GM21390 (cell line): ENCODE results near the gene ZDHHC11.
"Not testable (repeated sequence)": the region's sequence is repeated elsewhere in the genome, so short reads cannot be mapped to it uniquely, and the experiment has no call there.

Experiments used
- ATAC-seq: cut with Tn5 transposase; IDR thresholded peaks from one replicate; pipeline ENCODE4 v1.9.1; 2021; ENCODE audit not compliant: unreplicated experiment

Gene ZDHHC11

GRCh38 chr5:778967-779366 is 71.8 kb downstream of the ZDHHC11 start:
- ATAC-seq, result not testable (repeated sequence)

DNA sequence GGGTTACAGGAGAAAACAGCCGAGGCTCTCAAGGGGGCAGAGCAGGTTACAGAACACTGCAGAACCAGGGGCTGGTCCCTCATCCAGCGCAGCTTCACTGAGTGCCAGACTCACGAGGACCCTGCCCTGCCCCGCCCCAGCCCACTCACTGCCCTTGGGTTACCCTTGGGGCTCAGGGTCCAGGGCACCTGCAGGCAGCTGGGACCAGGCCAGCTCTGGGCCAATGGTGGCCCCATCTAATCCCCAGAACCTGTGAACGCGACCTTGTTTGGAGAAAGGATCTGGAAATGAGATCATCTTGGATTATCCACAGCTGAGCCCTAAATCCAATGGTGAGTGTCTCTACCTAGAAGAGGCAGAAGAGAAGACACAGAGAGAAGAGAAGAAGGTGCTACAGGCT is 72.4 kb downstream of the ZDHHC11 start:
- not testable (repeated sequence) for ATAC-seq

GRCh38 chr5:777756-778161 is 73.0 kb downstream of the ZDHHC11 start:
- no peak for ATAC-seq

DNA sequence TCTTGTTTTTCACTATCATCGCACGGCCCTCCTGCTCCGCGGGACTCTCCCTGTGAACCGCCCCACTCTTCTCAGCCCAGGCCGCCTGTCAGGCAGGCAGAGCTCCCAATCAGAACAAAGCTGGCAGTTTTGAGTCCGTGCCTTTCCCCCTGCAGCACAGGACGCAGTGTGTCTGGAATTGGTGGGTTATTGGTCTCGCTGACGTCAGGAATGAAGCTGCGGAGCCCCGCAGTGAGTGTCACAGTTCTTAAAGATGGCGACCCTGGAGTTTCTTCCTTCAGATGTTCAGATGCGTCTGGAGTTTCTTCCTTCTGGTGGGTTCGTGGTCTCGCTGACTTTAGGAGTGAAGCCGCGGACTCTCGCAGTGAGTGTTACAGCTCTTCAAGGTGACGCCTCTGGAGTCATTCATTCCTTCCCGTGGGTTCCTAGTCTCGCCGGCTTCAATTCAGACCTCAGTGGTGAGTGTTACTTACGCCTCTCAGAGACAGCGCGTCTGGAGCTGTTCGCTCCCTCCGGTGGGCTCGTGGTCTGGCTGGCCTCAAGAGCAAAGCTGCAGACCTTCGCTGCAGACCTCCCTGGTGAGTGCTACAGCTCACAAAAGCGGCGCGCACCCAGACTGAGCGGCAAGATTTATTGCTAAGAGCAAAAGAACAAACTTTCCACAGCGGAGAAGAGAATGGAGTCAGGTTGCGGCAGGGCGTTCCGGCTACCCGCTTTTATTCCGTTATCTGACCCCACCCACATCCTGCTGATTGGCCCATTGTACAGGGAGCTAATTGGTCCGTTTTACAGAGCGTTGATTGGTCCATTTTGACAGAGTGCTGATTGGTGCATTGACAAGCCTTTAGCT is 73.7 kb downstream of the ZDHHC11 start:
- no peak for ATAC-seq

- no peak for ATAC-seq
Measured at GRCh38 chr5:775961-776861, 74.6 kb downstream of the ZDHHC11 start.

DNA sequence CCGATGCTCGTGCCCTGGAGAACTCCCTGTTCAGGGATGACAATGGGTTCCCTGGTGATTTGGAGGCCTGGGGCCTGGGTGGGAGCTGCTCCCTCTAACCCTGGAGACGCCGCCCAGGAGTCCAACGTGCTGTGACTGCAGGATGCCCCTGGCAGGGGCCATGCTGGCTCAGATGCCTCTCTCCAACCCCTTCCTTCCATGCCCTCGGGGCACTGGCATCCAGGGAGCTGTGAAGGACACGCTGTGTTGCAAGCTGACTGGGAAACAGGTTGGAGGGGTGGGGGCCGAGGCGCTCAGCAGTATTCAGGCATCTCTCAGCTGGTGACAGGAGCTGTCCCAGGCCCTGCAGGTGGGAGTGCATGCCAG is 75.2 kb downstream of the ZDHHC11 start:
- ATAC-seq, result not testable (repeated sequence)

DNA sequence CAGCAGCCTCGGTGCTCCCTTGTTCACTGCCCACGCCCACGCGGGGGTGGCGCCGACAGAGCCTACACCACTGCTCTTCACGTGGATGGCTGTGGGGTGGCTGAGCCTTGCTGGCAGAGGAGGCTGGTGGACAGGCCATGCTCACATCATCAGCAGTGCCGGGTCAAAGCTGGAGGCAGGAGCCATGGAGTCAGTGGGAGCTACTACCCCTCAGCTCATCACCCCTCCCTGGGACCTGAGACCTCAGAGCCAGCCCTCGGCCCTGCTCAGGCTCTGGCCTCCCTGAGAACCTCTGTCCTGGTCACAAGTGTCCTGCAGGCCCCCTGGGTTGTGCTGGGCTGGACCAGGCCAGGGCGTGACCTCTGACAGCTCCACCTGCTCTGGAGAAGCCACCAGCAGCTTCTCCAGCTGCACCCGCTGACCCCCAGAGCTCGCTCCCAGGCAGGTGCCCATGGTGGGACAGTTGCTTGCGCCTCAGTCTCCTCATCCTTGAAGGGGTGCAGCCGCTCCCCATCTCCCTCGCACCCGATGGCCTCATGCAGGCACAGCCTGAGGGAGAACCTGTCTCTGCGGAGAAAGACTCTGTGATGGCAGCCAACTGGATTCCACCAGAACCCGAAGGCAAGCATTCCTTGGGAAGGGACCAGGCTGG is 75.8 kb downstream of the ZDHHC11 start:
- ATAC-seq, result not testable (repeated sequence)

- ATAC-seq, result not testable (repeated sequence)
Measured at GRCh38 chr5:774304-774703, 76.5 kb downstream of the ZDHHC11 start.

DNA sequence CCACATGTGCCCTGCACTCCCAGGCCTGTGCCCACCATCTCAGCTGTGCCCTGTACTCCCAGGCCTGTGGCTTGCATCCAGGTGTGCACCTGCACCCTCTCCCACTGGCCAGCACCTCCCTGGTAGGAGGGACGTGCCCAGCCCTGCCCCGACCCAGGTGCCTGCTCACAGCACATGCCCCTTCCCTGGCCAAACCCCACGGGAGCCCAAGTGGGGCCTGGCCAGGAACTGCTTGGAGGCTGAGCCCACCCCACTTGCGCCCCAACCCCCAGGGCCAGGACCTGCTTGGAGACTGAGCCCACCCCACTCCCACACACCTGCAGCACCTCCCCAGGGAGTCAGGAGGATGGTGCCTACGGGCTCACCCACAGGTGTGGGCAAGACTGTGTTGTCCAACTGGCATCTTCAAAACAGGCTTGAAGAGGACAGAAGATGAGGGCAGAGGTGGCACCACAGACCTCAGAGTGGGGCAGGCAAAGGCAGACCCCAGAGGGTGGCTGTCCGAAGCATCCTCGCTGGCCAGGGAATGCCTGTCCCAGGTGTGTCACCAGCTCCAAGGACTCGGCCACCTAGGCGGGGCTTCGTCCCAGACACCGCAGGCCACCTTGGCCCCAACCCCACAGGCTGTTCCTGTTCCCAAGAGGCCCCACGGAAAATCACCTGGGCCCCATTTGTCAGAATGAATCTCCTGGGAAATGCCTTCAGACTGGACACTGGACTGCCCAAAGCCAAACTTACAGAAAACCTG is 77.1 kb downstream of the ZDHHC11 start:
- no peak for ATAC-seq

DNA sequence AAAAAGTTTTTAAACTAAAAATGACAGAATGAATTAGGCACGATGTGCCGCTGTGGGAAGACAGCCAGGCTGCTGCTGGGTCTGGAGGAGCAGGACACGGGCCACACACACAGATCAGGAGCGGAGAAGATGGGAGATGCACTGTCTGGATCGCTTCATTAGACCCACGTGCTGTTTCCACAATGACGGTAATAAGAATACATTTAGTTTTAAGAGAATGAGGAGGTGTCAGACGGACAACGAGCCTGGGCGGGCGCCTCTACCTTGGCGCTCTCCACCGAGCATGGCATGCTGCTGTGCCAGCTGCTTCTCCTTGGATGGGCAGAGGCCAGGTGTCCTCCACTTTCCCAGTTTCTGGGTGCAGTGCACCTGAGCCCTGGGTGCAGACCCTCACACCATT is 77.9 kb downstream of the ZDHHC11 start:
- ATAC-seq, result not testable (repeated sequence)

DNA sequence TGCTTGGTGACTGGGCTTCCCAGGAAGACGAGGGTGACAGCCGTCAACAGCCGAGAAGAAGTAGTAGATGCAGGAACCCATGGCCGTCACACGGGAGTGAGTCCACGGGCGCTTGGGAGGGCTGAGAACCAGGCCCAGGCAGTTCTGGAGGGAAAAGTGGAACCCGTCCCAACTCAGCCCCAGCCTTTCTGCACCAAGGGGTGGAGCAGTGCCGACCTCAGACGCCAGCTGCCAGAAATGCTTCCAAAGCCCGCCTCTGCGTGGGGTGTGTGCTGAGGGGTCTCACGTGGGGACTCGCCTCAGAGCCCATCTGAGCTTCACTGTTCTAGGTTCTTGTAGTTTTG is 78.3 kb downstream of the ZDHHC11 start:
- ATAC-seq, result not testable (repeated sequence)

DNA sequence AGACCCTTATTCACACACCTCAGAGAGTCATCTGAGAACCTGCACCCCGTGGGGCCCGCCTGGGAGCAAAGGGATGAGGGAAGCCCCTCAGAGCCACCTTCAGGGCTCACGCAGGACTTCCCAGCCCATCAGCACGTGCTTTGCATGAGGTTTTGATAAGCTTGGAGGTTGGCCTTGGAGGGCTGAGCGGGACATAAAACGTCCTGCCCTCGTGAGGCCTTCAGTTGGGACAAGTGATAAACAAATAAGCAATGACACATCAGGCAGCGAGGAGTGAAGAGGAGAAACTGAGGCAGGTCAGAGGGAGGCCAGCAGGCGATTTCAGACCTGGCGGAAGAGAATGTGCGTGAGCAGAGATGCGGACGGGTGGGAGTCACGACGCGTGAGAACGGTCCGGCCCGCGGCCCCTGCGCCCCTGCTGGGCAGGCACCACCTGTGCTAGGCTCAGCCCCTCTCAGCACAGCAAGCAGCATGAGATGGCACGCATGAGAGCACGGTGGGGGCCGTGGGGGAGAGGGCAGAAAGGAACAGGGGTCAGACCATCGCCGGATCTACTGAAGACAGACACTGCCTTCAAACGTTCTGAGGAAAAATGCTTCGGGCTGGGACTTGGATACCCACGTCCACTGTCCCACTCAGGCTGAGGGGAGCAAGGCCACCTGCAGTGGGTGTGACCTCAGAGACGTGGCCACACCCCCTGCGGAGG is 78.8 kb downstream of the ZDHHC11 start:
- ATAC-seq, result not testable (repeated sequence)

DNA sequence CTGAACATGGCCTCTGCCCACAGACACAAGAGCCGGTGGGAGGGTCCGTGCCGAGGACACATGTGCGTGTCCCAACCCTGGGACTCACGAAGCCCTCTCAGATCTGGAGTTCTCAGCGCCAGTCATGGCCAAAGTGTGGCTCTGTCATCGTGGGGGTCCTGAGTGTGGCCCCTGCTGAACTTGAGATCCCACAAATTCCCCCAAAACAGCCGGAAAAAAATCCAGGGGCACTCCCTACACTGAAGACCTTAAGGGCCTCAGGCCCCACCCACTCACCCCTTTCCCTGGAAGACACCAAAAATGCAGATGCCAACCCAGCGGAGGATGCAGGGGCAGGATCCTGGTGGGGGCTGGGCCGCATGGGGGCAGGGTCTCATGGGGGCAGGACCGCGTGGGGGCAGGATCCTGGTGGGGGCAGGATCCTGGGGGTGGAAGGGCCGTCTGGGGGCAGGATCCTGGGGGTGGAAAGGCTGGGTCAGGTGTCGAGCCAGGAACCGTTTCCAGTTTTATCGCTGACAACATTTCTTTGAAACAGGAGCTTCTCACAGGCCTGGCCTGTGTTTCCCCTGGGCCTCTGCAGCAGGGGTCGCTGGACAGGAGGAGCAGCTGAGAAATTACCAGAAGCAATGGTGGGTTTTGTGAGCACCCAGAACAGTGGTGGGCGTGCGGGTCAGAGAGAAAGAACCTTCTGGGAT is 79.6 kb downstream of the ZDHHC11 start:
- ATAC-seq, result not testable (repeated sequence)

GRCh38 chr5:770585-770984 is 80.2 kb downstream of the ZDHHC11 start:
- not testable (repeated sequence) for ATAC-seq

DNA sequence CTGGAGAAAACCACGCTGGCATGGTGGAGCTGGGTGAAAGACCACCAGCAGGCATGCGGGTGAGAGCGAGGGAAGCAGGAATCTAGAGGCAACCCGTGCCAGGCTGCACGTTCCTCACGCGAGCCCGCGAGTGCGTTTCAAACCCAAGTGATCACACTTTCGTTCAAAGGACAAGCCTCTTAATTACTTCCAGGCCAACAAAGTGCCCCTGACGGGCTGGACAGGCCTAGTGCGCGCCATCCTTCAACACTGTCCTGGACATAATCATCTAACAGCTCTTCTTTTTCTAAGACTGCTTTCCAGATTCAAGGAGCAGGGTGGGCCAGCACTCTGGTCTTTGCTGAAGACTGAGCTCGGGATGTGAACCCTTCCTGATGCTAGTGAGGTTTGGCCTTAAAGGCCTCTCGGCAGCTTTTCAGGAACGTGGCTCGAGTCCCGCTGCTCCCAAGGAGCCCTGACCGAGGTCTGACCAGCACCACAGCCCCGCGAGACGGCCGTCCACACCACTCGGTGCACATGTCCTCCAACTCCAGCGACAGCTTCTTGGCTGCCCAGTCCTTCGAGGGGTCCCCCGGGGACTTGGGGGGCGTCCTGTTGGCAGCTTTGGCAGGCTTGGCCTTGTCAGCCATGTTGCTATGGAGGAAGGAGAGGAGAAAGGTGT is 81.2 kb downstream of the ZDHHC11 start:
- not testable (repeated sequence) for ATAC-seq

GRCh38 chr5:766666-767431 is 83.9 kb downstream of the ZDHHC11 start:
- ATAC-seq, result no peak

- ATAC-seq, result no peak
Measured at GRCh38 chr5:765948-766631, 84.7 kb downstream of the ZDHHC11 start.
